Activated CD4-positive, alpha-beta T cell treated with anti-CD3 and anti-CD28 coated beads, Interleukin-2, amount 50 U/mL, for 16 hours (primary cell): Measurements from ENCODE around the gene DUSP18.
"Not testable (repeated sequence)": the region's sequence is repeated elsewhere in the genome, so short reads cannot be mapped to it uniquely, and the experiment has no call there.

Experiments used
- DNase-seq: peaks from one replicate; pipeline ENCODE4 v3.0.0-alpha.2; 2020

The DUSP18 gene

DNA sequence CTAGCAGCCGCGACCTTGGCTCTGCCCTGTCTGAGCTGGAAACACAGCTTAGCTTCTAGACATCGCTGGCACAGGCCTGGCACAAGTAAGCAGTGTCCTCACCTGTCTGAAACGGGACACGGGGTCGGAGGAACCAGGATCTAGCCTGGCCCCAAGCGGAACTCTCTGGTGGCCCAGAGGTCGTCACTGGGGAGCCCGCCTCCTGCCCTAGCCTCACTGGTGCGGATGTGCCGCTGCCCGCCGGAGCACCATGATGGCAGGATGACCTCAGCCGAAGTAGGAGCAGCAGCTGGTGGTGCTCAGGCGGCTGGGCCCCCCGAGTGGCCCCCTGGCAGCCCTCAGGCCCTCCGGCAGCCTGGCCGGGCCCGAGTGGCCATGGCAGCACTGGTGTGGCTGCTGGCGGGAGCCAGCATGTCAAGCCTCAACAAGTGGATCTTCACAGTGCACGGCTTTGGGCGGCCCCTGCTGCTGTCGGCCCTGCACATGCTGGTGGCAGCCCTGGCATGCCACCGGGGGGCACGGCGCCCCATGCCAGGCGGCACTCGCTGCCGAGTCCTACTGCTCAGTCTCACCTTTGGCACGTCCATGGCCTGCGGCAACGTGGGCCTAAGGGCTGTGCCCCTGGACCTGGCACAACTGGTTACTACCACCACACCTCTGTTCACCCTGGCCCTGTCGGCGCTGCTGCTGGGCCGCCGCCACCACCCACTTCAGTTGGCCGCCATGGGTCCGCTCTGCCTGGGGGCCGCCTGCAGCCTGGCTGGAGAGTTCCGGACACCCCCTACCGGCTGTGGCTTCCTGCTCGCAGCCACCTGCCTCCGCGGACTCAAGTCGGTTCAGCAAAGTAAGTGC lies 31.2 kb downstream of the DUSP18 start:
- DNase-seq: no peak

DNA sequence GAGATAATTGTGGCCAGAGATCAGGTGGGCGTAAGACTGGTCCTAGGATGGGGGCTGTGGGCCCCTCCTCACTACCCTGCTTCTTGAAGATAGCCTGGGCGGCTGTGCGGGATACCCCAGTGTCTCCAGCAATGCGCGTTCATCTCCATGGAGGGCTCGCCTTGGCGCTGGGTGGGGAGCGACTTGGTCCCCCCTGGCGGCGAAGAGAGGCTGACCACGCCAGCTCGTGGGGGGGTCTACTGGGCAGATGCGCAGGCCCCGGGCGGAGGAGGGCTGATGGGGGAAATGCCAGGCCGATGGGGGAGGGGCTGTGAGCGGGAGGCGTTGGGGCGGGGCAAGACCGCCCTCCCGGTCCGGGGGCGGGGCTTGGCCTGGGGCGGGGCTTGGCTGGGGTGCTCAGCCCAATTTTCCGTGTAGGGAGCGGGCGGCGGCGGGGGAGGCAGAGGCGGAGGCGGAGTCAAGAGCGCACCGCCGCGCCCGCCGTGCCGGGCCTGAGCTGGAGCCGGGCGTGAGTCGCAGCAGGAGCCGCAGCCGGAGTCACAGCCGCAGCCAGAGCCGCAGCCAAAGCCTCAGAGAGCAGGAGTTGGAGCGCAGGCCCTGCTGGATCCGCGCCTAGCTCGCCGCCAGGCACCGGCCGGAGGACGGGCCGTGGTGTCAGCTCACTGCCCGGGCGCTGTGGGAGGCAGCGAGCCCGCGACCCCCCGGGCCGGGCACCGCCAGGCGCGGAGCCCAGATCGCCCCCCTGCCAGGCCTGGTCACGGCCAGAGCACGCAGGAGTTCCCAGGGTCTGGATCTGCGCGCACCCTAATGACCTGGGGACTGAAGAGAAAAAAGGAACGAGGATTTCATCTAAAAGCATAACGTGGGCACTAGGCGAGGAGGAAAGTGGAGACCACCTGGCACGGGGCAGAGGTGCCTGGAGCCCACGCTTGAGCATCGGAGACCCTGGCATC lies 32.1 kb downstream of the DUSP18 start, which contains the start of gene SLC35E4:
SLC35E4 (plus strand) TSS at position 509 of the 953 bp plus-strand sequence. CDS start 670 bp downstream, outside the sequence.
- DNase-seq: peak; percentile 97

DNA sequence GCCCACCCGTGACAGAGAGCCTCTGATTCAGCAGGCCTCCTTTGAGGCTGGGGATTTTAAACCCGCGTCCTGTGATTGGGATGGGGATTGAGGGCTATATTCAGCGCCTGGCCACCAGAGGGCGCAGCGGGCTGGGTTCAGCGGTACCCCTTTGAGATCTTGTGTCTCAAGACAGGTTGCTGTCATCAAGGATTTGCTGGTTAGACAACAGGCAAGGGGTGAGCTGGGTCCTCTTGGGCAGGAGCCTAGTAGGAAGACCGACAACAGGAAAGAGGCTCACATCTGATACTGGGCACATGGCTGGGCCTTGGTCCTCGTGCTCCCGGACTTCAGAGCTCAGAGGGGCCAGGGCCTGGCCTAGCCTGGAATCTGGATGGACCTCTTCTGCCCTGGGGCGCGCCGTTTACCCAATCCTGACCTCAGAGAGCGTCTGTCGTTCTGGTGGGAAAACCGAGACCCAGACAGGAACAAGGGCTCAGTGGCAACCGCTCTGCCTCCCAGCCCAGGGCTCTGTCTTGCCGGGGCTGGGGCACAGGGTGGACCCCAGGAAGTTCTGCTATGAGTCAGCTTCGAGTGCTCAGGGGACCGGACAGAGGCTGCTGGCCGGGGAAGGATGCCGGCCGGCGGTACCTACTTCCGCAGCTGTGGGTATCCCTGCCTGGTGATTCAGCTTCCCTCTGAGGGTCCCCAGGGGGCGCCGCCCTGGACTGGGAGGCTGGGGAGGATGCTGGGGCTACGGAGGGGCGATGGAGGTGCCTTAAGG lies 33.0 kb downstream of the DUSP18 start:
- DNase-seq: peak; percentile 94

DNA sequence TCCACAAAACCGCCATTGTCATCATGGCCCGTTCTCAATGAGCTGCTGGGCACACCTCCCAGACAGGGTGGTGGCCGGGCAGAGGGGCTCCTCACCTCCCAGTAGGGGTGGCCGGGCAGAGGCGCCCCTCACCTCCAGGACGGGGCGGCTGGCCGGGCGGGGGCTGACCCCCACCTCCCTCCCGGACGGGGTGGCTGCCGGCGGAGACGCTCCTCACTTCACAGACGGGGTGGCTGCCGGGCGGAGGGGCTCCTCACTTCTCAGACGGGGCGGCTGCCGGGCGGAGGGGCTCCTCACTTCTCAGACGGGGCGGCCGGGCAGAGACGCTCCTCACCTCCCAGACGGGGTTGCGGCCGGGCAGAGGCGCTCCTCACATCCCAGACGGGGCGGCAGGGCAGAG lies 36.2 kb downstream of the DUSP18 start:
- not testable (repeated sequence) for DNase-seq

DNA sequence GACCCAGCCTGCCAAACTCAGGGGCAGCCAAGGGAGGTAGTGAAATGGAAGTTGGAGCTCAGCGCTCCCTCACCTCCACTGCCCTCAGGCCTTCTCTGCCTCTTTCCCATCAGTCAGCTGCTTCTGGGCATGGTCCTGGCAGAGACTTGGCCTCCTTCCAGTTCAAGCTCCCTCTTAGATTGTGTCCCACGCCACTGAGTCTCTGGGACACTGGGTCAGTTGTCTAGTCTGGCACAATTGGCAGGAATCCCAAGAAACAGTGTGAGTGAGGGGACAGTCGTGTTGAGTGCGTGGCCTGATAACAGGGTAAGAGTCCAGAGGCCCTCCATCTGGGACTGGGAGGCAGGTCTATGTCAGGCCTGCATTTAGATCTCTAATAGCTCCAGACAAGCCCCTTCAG lies 39.2 kb downstream of the DUSP18 start:
- DNase-seq: no peak

DNA sequence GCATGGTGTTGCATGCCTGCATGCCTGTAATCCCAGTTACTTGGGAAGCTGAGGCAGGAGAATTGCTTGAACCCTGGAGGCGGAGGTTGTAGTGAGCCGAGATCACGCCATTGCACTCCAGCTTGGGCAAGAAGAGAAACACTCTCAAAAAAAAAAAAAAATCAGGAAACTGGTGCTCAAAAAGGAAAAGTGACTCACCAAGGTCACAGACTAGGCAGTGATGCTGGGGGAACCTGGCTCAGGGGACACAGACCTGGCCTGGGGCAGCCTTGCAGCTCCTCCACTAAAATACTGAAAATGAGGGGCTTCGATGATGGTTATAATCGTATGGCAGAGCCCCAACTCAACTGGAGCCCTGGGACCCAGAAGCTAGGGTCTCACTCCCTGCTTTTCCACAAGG lies 40.2 kb downstream of the DUSP18 start:
- DNase-seq: no peak

DNA sequence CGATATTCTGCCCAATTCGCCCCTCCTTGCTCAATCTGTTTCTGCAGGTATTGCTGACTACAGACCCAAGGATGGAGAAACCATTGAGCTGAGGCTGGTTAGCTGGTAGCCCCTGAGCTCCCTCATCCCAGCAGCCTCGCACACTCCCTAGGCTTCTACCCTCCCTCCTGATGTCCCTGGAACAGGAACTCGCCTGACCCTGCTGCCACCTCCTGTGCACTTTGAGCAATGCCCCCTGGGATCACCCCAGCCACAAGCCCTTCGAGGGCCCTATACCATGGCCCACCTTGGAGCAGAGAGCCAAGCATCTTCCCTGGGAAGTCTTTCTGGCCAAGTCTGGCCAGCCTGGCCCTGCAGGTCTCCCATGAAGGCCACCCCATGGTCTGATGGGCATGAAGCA lies 41.3 kb downstream of the DUSP18 start:
- DNase-seq: no peak

DNA sequence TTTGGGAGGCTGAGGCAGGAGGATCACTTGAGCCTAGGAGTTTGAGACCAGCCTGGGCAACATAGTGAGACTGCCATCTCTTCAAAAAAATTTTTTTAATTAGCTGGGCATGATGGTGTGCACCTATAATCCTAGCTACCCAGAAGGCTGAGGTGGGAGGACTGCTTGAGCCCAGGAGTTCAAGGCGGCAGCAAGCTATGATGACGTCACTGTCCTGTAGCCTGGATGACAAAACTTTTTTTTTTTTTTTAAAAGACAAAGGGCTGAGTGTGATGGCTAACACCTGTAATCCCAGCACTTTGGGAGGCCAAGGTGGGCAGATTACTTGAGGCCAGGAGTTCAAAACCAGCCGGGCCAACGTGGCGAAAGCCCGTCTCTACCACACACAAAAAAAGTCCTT lies 47.8 kb downstream of the DUSP18 start:
- not testable (repeated sequence) for DNase-seq

DNA sequence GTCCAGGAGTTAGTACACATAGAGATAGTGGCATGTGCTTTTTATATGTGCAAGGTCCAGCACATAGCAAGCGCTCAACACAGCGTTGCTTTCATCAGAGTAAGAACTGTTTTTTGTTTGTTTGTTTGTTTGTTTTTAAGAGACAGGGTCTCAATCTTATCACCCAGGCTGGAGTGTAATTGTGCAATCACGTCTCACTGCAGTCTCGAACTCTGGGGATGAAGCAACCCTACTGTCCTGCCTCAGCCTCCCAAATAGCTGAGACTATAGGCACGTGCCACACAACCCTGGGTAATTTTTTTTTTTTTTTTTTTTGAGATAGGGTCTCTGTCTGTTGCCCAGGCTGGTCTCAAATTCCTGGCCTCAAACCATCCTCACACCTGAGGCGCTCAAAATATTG lies 49.9 kb downstream of the DUSP18 start:
- DNase-seq: no peak

DNA sequence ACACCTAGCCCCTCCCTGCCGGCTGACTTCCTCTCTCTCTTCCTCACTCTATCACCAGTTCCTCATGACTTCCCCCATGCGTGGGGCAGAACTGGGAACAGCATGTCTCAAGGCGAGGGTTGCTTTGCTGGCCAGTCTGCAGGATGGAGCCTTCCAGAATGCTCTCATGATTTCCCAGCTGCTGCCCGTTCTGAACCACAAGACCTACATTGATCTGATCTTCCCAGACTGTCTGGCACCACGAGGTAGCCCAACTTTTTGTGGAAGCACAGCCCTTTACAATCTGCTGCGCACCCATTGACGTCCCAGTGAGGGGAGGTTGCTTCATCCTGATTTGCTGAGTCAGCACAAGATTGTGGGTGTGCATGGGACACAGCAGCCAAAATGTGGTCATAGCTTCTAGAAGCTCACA lies 52.1 kb downstream of the DUSP18 start:
- no peak for DNase-seq

DNA sequence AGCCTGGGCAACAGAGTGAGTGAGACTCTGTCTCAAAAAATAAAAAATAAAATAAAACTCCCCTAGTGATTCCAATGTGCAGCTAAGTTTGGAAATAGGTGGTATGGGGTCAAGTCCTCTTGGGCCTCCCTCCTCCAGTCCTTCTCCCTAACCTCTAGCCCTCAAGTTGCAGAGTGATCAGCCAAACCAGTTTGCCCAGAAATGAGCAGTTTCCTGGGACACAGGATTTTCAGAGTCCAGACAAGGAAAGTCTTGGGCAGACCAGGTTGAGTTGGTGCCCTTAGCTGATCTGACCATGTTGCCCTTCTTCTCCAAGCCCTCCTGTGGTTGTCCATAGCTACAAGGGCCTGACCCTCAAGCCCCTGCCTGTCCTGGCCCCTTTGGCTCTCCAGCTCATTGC lies 52.8 kb downstream of the DUSP18 start:
- no peak for DNase-seq

DNA sequence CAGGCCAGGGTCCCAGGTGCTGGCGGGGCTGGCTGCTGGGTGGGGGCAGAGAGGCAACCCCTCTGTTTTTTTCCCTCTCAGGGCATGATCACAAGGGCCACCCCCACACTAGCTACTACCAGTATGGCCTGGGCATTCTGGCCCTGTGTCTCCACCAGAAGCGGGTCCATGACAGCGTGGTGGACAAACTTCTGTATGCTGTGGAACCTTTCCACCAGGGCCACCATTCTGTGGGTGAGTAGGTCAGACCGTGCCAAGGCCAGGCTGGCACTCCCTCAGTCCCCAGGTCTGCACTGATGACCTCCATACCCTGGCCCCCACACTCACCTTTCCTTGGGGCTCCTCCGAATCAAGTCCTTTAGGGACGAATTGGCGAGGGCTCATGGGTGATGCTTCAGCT lies 53.4 kb downstream of the DUSP18 start:
- DNase-seq: no peak

DNA sequence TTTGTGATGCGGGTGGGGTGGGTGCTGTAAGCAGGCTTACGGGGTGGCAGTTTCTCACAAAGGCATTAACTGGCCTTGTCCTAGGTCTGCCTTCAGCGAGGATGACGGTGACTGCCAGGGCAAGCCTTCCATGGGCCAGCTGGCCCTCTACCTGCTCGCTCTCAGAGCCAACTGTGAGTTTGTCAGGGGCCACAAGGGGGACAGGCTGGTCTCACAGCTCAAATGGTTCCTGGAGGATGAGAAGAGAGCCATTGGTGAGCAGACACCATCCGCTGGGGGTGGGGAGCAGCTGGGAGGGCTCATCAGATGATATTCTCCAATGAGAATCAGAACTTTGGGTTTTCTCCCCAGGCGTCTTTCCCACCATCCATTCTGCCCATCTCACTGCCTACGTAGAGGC lies 54.9 kb downstream of the DUSP18 start:
- DNase-seq: no peak
